GM19463 (cell line): Measurements from ENCODE around the gene JAM3.
"Not testable (repeated sequence)": the region's sequence is repeated elsewhere in the genome, so short reads cannot be mapped to it uniquely, and the experiment has no call there.

Source experiments
- ATAC-seq: cut with Tn5 transposase; IDR thresholded peaks from one replicate; pipeline ENCODE4 v1.9.1; 2021; ENCODE audit warnings: mild to moderate bottlenecking, moderate library complexity; ENCODE audit not compliant: unreplicated experiment

The JAM3 gene

DNA sequence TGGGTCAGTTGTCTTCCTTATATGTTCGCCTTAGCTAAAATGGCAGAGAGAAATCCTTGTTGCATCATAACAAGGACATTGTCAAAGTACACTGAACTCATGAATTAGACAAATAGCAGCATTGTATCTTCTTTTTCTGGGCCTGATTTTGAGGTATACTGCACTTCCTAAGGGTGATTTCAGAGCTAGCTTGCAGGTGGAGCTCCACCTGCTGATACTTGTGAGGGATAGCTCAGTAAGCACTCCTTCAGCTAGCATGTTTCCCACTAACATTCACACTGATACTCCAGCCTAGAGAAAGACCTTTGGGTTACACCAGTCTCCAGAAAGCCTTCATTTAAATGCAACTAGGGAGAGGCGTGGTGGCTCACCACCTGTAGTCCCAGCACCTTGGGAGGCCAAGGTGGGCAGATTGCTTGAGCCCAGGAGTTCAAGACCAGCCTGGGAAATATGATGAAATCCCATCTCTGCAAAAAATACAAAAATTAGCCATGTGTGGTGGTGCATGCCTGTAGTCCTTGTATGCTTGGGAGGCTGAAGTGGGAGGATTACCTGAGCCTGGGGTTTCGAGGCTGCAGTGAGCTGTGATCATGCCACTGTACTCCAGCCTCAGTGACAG, 29.8 kb downstream of the JAM3 start:
- no peak for ATAC-seq

DNA sequence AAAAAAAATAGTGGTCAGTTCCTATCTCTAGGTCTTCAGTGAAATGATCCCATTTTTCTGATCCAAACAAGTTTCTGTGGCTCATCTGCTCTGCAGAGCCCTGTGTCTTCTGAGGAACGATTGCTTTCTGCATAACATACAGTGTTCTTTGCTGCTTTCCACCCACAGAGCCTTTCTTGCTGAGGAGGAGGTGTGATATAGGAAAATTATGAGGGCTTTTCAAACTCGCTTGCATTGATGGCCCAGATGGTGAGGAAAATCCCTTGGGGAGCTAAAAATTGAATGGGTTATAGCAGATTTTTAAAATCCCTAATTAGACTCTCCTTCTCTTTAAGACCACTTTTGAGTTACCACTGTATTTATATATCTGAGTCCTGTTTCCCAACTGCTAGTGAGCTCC, 31.3 kb downstream of the JAM3 start:
- ATAC-seq: no peak

DNA sequence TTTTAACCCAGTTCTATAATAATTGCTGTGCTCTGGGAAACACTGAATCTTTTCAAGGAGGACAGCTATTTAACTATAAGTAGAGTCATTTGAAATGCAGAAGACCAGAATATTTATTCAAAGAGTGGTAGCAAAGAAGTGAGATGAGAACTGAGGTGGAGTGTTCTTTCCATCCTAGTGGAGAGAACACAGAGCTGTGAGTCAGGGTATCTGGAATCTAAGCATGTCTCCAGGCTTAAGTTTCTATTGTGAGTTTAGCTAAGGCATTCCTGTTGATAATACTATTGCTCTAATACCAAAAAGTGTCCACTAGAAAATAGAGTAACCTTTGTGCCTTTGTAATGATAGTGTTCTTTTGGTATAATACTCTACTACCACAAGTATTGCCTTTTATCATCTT, 32.4 kb downstream of the JAM3 start:
- ATAC-seq: no peak

DNA sequence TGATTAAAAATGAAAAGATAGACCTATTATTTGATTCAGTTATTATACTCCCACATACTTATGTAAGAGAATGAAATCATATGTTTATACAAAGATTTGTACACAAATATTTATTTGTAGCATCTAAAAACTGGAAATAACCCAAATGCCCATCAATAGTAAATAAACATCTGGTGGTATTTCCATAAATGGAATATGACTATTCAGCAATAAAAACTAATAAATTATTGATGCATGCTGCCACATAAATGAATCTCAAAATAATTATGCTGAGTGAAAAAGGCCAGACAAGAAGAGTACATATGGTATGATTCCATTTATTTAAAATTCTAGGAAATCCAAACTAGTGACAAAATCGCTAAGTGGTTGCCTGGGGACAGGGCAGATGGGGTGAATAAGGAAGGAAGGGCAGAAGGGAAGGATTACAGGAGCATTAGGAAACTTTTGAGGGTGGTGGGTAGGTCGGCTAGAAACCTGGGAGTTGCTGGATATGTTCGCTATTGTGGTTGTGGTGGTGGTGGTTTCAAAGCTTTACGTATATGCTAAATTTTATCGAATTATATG, 41.5 kb downstream of the JAM3 start:
- no peak for ATAC-seq

DNA sequence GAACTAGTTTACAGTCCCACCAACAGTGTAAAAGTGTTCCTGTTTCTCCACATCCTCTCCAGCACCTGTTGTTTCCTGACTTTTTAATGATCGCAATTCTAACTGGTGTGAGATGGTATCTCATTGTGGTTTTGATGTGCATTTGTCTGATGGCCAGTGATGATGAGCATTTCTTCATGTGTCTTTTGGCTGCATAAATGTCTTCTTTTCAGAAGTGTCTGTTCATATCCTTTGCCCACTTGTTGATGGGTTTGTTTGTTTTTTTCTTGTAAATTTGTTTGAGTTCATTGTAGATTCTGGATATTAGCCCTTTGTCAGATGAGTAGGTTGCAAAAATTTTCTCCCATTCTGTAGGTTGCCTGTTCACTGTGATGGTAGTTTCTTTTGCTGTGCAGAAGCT, 44.9 kb downstream of the JAM3 start:
- not testable (repeated sequence) for ATAC-seq

DNA sequence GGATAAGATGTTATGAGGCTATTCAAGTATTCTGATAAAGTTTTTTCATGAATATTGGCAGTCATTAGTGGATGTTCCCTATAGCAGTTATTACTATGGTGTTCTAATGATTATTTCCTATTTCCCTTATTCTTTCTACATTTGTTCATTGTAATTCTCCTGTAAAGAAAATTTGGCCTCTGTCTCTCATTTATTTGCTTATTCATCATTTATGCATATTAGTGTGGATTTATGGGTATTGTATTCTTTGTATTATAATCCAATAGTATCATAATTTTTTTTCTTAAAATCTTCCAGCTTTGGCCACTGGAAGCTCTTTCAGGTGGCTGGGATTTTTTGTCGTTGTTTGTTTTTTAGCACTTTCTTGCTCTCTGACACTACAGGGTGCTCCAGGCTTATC, 47.3 kb downstream of the JAM3 start:
- no peak for ATAC-seq

DNA sequence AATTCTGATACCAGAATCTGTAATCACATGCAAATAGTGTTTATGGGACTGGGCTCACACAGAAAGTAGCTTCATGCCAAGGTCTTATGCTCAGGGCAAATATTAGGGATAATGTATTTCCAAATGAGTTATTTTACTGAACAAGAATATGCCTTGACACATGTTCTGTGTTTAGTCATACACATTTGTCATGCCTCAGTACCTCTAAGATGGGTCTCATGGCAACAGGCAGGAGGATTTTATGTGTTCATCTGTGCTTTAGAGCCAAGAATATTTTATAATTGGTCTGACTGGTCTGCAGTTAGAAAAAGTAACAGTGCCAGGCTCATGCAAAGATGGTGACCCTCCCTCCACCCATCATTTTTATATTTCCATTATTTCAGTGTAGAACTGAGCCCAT, 49.1 kb downstream of the JAM3 start:
- ATAC-seq: no peak

DNA sequence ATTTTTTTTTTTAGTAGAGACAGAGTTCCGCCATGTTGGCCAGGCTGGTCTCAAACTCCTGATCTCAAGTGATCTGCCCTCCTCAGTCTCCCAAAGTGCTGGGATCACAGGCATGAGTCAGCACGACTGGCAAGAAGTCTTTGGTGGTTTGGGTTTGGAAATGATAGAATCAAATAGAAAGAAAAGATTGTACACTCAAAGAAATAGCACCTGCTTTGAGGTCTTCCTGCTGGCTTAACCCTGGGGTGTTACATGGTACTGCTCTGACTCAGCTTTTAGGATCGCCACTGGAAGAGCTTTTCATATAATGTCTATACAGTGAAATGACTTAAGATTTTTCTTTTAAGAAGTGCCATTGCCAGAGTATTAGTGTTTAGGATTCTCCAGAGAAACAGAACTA, 50.2 kb downstream of the JAM3 start:
- no peak for ATAC-seq

DNA sequence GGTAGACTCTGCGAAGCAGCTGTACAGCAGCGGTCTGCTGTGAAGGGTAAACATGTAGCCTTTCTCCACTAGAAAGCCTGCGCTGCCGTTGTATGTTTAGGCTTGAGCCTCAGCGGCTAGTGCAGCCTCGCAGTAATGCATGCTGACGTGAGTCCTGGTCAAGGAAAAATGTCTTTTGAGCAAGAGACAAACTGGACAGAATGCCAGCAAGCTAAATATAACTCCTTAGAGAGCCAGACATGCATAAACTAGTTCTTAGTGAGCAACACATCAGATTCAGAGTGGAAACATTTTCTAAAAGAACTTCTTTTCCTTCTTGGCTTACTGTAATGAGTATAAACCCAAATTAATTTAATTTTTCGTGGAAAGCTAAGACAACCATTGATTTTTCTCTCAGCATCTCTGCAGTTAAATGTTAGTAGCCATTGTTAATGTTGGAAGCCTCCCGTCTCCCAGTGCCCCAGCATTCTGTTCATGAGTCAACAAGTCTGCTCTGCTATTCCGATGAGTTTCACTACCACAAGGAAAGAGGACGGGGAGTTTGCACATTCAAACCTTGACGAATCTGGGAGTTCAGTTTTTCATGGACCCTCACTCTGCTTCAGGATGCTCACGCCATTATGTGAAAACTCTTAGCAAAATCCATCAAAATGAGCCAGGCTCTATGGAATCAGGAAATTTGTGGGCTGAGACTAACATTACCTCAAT, 51.4 kb downstream of the JAM3 start:
- ATAC-seq: no peak

DNA sequence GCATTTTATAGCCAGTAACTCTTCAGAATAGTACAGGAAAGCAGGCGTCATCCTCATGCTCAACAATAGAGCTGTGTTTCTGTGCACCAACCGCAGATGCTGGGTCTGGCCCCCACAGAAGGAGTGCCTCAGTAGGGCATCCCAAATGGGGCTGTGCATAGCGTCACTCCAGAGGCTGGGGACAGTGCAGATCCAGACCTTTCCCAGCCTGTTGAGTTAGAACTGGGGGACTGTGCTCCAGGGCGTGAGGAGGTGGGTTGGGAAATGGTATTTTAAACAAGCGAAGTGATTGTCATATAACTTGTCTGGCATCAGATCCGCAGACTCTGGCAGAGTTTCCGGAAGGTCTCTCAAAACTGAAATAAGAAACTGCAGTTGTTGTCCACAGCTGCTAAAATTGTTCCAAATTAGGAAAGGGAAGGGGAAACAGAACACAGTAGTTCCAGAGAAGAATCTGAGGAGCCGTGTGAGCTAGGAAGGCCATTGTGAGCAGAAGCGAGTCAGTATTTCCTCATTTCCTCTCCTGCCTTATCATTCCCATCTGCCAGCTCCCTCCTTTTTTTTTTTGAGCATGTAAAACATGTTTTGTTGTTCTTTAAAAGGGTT, 52.2 kb downstream of the JAM3 start:
- ATAC-seq: no peak

DNA sequence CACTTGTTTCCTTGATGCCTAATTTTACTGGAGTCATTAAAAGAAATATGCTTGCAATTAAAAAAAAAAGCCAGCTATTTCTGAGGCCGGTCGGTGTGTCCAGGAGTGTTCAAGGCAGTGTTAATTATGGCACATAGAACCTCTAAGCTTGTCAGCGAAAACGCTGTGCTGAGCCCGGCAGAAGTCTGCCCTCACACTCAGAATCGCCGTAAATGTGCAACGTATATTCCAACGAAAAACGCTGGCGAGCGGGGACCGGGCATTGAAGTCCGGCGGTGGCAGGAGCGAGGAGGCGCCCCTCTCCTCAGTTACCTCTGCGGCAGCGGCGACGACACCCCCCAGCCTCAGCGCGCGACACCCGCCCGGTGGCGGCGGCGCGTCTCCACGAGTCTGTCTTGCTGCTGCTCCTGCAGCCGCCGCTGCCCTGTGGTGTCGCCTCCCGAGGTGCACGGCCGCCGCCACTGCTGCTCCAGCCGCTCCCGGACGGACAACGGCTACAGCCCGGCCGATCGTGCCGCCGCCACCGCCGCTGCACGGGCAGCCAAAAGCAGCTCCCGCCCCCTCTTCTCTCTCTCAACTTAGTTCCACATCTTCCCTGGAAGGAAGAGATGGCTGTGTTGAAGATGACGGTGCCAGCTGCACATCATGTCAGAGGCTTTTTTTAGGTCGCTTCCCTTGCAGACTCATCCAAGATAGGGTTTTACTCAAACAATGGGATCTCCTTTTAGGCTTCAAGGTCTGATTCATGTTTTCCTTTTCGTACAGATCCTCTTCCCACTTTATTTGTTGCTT, 56.0 kb downstream of the JAM3 start:
- no peak for ATAC-seq

DNA sequence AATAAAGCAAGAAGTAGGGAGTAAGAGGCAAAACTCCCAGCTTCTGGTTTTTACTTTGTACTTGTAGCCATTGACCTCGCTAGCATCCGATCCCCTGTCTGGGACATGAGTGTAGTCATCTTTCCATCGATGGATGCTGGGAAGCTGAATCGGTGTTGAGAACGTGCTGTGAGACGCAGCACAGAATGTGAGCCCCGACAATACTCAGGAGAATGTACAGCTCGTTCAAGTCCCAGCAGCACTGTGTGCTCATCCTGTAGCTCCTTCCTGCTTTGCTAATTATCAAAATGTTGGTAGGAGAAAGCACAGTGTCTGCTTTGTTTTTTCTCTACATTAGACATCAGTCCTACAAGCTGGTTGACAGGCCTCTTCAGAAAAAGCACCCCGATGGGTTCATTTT, 56.6 kb downstream of the JAM3 start:
- no peak for ATAC-seq

DNA sequence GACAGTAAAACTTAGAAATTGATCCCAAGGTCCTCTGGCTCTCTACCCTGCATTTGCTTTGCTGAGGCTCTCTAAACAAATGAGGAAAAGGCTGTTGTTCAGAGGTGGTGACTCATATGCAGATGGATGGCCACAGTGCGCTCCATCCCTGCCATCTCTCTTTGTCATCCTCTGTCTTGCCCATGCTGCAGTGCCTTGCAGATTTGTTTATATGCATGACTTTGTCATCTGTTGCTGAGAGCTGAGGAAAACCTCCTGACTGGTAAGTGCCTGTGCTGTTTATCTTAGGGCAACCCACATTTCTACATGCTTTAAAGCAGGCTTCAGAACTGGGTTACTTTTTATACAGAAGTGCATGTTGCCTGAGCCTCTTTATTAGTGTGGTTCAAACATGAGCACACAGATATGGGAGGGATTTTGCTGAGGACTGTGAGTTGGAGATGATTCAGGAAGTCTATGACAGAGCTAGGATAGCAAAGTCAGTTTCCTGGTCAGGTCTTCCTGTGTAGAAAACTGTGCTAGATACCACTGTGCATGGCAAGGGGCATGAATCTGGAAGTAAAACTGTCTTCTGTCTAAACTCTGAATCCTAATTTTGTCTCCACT, 57.4 kb downstream of the JAM3 start:
- no peak for ATAC-seq

DNA sequence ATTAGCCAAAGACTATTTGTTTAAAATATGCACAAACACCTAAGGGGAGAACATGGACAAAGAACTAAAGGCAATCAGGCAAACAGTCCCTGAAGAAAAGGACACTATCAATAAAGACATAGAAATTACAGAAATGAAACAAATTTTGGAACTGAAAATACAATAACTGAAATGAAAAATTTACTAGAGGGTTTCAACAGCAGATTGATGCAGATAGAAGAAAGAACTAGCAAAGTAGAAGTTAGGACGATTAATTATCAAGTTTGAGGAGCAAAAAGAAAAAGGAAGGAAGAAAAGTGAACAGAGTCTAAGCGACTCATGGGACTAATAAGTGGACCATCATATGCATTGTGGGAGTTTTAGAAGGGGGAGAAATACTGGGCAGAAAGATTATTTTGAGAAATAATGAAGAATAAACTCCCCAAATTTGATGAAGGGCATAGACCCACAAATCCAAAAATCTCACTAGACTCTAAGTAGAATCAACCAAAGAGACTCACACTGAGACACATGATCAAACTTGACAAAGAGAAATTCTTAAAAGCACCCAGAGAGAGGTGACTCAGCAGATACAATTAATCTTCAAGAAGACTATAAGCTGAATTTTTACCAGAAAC, 62.9 kb downstream of the JAM3 start:
- ATAC-seq: no peak

DNA sequence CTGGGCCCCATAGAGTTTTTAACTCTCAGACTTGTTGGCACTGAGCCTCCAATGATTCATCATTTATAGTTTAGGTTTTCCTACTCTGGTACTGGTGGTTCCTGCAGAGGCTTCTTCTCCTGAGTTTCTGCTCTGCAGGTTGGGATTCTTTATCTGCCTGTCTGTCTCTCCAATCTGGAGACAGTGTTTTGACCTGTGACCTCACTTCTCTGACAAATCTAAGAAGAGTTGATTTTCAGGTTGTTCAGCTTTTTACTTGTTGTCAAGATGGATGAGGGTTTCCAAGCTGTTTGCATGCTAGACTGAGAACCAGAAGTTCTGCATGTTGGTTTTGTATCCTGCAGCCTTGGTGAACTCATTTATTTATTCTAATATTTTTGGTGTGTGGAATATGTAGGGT, 63.9 kb downstream of the JAM3 start:
- no peak for ATAC-seq

DNA sequence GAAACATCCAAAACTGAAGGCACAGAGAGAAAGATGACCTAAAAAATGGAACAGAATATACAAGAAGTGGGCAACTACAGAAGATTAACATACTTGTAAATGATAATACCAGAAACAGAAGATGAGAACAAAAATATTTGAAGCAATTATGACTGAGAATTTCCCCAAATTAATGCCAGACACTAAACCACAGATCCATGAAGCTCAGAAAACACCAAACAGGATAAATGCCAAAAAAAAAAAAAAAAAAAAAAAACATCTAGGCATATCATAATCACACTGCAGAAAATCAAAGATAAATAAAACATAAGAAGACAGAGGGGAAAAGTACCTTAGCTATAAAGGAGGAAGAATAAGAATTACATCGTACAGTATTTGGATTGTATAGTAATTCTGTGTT, 65.3 kb downstream of the JAM3 start:
- no peak for ATAC-seq

DNA sequence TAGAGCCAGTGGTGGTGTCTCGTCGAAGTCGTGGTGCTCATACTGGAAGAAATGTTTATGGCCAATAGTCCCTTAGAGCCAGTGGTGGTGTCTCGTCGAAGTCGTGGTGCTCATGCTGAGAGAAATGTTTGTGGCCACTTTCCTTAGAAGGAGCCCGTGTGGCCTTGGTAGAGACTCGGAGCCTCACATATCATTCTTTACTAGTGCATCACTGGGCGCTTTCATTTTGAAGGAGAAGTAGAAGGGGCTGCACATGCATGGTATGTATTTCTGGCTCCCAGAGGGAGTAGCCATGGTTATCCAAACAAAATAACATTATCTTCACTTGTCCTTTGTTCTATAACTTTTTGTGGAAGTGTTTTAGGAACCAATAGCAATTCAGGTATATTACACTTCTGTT, 69.5 kb downstream of the JAM3 start:
- ATAC-seq: no peak

DNA sequence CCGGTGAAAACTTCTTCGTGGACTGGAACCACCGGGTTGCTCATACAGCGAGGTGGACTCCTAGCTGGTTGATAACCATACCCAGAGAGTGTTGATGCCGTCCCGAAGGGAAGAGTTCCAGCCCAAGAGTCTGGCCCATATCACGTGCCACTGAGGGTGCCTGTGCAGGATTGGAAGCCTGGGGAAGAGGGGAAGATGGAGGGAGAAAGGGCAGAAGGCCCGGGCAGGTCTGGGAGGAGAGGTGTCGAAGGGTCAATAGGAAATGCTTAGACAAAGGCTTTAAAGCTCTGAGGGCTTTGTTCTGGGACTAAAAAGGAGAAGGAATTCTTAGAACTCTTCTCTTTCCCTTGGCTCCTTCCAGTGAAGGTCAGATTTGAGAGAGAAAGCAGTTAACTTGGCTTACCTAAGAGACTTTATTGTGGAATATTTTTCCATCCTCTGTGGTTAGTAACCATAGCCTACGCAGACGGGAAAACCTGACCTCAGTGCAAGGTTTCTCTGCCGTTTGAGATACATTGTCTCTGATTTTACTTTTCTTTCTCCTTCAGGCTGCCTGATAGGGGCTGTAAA, 70.5 kb downstream of the JAM3 start:
- no peak for ATAC-seq

DNA sequence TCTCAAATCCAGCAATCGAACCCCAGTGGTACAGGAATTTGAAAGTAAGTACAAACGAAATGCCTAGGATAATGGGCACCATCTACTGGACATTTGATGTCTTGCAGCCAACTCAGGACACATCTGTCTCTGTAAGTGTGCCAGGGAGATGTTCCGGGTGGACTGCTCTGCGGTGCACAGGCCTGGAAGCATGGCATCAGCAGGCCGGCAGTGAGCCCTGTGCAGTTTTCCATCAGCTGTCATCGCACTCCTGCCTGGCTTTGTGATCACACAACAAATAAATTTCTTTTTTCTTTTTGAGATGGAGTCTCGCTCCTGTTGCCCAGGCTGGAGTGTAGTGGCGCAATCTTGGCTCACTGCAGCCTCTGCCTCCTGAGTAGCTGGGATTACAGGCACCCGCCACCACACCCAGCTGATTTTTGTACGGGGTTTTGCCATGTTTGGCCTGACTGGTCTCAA, 71.0 kb downstream of the JAM3 start:
- no peak for ATAC-seq

DNA sequence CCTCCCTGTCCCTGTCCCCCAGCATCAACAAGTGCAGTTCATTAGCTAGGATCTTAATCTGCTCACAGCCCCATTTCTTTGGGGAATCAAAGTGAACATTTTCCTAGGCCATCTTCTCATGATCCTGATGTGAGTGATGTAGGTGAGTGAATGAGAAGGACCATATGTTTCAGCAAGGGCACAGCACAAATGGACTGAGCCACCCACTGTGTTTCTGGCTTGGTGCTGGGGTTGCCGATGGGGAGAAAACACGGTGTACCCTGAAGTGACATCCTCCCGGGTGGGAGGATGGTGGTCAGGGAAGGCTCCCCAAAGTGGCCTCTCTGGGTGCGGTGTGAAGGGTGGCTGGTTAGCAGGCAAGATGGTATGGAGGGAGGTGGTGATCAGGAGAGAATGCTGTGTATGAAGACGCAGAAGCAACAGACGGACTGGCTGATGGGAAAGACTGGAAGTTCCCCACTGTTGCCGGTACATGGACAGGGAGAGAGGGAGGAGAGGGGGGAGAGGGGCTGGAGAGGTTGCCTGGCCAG, 72.2 kb downstream of the JAM3 start:
- no peak for ATAC-seq
